HFFc6 (cell line): ENCODE data around the gene ARL10. TPM values are rescaled to one million over a fixed set of nuclear protein-coding genes. Genes with fewer than 3 reads are reported as not detected.

Source experiments
- DNase-seq: peaks from one replicate; pipeline ENCODE4 v3.0.0-alpha.2; 2018
- H3K27ac Mint-ChIP-seq: 2 replicates; pipeline ENCODE4 v1.8.0; 2020; ENCODE audit warnings: mild to moderate bottlenecking, mixed read lengths
- H3K27me3 Mint-ChIP-seq: 2 replicates; pipeline ENCODE4 v1.8.0; 2021; ENCODE audit warnings: mild to moderate bottlenecking, moderate library complexity, mixed read lengths; ENCODE audit not compliant: insufficient read depth
- H3K36me3 Mint-ChIP-seq: 2 replicates; pipeline ENCODE4 v1.8.0; 2021; ENCODE audit warnings: low read depth, mixed read lengths
- H3K4me1 Mint-ChIP-seq: 2 replicates; pipeline ENCODE4 v1.8.0; 2020; ENCODE audit warnings: low read depth, mixed read lengths
- H3K4me3 Mint-ChIP-seq: 2 replicates; pipeline ENCODE4 v1.8.0; 2020; ENCODE audit warnings: mild to moderate bottlenecking, moderate library complexity, mixed read lengths
- H3K9me3 Mint-ChIP-seq: 2 replicates; pipeline ENCODE4 v1.8.0; 2020; ENCODE audit warnings: mild to moderate bottlenecking, mixed read lengths
- CTCF ChIP-seq: fragments of 200-600 bp; sonication (generic); IDR thresholded peaks from 2 replicates; pipeline ENCODE4 v1.5.0; 2021; ENCODE audit warnings: antibody characterized with exemption, mild to moderate bottlenecking
- total RNA-seq, 6 experiments: library from RNA; stranded (reverse); fragmentation: NEBNext Ultra II Directional; extraction: Animal tissue kit (Norgen Biotek cat#: 25700); gene quantifications; 2 replicates in 1 of 6; 3 replicates in 5 of 6; pipeline ENCODE4 v1.2.3, GENCODE V29; 2021

Gene ARL10
- total RNA-seq, 6 experiments from 2014 or later, result 6.6 to 8.9 (median 8.0) TPM

- Mint-ChIP-seq H3K27ac (no peak overlapping the region), H3K27me3 (peaks cover 5% of the 10 kb centered on the region), H3K36me3 (peaks cover 29% of the 10 kb centered on the region), H3K4me1 (peaks cover 12% of the 10 kb centered on the region), H3K4me3 (no peak overlapping the region), H3K9me3 (no peaks in the 10 kb centered on the region)
- no peak for TF ChIP-seq CTCF
- DNase-seq, result no peak
Measured at GRCh38 chr5:176391999-176392398, 26.7 kb downstream of the ARL10 start.

GRCh38 chr5:176392526-176392925, 27.2 kb downstream of the ARL10 start:
- TF ChIP-seq CTCF, result no peak
- no peak overlapping the region for H3K27ac Mint-ChIP-seq
- H3K4me3 Mint-ChIP-seq, result no peak overlapping the region

GRCh38 chr5:176394096-176394495, 28.8 kb downstream of the ARL10 start:
- 0 out of 2 replicates have a peak, but pooled peaks cover 7% of the 10 kb centered on the region for H3K4me1 Mint-ChIP-seq
- no peak overlapping the region for H3K27ac Mint-ChIP-seq
- H3K27me3 Mint-ChIP-seq, result peaks cover 4% of the 10 kb centered on the region
- peaks cover 25% of the 10 kb centered on the region for H3K36me3 Mint-ChIP-seq
- H3K9me3 Mint-ChIP-seq, result no peaks in the 10 kb centered on the region
- no peak for DNase-seq
- H3K4me3 Mint-ChIP-seq, result no peak overlapping the region
- TF ChIP-seq CTCF, result no peak

More at GRCh38 chr5:176392526-176392925, 27.2 kb downstream of the ARL10 start:
- DNase-seq, result no peak
- no peaks in the 10 kb centered on the region for H3K9me3 Mint-ChIP-seq
- H3K36me3 Mint-ChIP-seq, result peaks cover 25% of the 10 kb centered on the region
- H3K27me3 Mint-ChIP-seq, result peaks cover 5% of the 10 kb centered on the region
- peaks cover 7% of the 10 kb centered on the region; the same call in 1 of the 2 replicates for H3K4me1 Mint-ChIP-seq

GRCh38 chr5:176394881-176395675, 29.8 kb downstream of the ARL10 start:
- no peak for TF ChIP-seq CTCF
- DNase-seq, result no peak
- Mint-ChIP-seq H3K9me3 (no peaks in the 10 kb centered on the region), H3K36me3 (peaks cover 23% of the 10 kb centered on the region), H3K4me1 (no peaks in the 10 kb centered on the region), H3K27me3 (peaks cover 4% of the 10 kb centered on the region; the same call in 1 of the 2 replicates), H3K4me3 (no peak overlapping the region), H3K27ac (no peak overlapping the region)

- no peak for TF ChIP-seq CTCF
- H3K4me3 Mint-ChIP-seq, result no peak overlapping the region
- H3K27ac Mint-ChIP-seq, result no peak overlapping the region; the same call in 1 of the 2 replicates
- no peak for DNase-seq
- H3K27me3 Mint-ChIP-seq, result peaks cover 5% of the 10 kb centered on the region
- H3K36me3 Mint-ChIP-seq, result peaks cover 16% of the 10 kb centered on the region
- peaks cover 9% of the 10 kb centered on the region for H3K4me1 Mint-ChIP-seq
- H3K9me3 Mint-ChIP-seq, result no peaks in the 10 kb centered on the region
Measured at GRCh38 chr5:176396330-176396729, 31.0 kb downstream of the ARL10 start.
